Measurements from ENCODE around the gene ALDH2. TPM values are rescaled to one million over a fixed set of nuclear protein-coding genes. Genes with fewer than 3 reads are reported as not detected.
"Not testable (repeated sequence)": the region's sequence is repeated elsewhere in the genome, so short reads cannot be mapped to it uniquely, and the experiment has no call there.

The ALDH2 gene
- 29.0 and 59.5 TPM in 2 replicates for total RNA-seq (ENCODE audit: low replicate concordance)
- long read RNA-seq, full-length matches to known transcripts = 124 of 138 reads
- long read RNA-seq, partial matches to known transcripts = 4 of 138 reads
- long read RNA-seq, other reads (novel, unspliced or antisense) = 10 of 138 reads

DNA sequence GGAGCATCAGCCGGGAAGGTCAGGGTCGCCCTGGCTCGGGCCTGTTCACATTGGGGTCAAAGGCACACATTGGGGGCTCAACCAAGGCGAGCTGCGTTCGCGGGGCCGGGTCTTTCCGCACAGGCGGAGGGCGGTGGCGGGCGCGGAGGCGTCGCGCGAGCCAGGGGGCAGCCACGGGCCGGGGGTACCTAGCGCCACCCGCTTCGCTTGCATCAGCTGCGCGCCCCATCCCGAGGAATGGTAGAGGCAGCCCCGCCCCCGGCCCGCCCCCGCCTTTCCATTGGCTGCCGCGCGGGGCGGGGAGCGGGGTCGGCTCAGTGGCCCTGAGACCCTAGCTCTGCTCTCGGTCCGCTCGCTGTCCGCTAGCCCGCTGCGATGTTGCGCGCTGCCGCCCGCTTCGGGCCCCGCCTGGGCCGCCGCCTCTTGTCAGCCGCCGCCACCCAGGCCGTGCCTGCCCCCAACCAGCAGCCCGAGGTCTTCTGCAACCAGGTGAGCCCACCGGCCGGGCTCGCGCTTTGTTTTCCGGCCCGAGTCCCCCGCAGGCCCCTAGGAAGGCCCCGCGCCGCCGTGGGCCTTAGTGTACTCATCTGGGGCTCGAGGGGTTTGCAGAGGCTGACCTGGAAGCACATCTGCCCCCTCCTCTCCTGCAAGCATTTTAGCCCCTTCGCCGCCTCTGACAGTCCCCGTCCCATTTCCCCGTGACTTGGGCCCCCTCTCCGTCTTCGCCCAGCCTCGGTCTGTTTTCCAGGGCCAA is at the start of gene ALDH2:
Gene ALDH2, plus strand, starts transcription at position 326 of the 754 bp plus-strand sequence. Its CDS starts 50 bp downstream, at position 376.
- TF ChIP-seq, protein P1, sequence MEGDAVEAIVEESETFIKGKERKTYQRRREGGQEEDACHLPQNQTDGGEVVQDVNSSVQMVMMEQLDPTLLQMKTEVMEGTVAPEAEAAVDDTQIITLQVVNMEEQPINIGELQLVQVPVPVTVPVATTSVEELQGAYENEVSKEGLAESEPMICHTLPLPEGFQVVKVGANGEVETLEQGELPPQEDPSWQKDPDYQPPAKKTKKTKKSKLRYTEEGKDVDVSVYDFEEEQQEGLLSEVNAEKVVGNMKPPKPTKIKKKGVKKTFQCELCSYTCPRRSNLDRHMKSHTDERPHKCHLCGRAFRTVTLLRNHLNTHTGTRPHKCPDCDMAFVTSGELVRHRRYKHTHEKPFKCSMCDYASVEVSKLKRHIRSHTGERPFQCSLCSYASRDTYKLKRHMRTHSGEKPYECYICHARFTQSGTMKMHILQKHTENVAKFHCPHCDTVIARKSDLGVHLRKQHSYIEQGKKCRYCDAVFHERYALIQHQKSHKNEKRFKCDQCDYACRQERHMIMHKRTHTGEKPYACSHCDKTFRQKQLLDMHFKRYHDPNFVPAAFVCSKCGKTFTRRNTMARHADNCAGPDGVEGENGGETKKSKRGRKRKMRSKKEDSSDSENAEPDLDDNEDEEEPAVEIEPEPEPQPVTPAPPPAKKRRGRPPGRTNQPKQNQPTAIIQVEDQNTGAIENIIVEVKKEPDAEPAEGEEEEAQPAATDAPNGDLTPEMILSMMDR (conservative IDR thresholded peaks at IDR 0.05) = no peak
- Mint-ChIP-seq H3K4me3 (peak within 1 kb of the TSS; percentile 98), H3K4me1 (ENCODE audit: unreplicated experiment) (peaks cover 15% of the 10 kb centered on the region), H3K27ac (peak within 1 kb of the TSS; percentile 84), H3K9me3 (no peaks in the 10 kb centered on the region), H3K27me3 (peaks cover 10% of the 10 kb centered on the region), H3K36me3 (no peaks in the 10 kb centered on the region)
- peak; percentile 77 for DNase-seq (ENCODE audit: extremely low spot score, unreplicated experiment)

DNA sequence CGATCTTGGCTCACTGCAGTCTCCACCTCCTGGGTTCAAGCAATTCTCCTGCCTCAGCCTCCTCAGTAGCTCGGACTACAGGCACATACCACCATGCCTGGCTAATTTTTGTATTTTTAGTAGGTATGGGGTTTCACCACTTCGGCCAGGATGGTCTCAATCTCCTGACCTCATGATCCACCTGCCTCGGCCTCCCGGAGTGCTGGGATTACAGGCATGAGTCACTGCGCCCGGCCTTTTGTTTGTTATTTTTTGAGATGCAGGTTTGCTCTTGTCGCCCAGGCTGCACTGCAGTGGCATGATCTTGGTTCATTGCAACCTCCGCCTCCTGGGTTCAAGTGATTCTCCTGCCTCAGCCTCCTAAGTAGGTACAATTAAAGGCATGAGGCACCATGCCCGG is 47.4 kb upstream of the ALDH2 start:
- H3K9me3 Mint-ChIP-seq; H3K4me3 Mint-ChIP-seq; H3K27me3 Mint-ChIP-seq; DNase-seq (ENCODE audit: extremely low spot score, unreplicated experiment); H3K27ac Mint-ChIP-seq; H3K4me1 Mint-ChIP-seq (ENCODE audit: unreplicated experiment): not testable (repeated sequence)
- peaks cover 23% of the 10 kb centered on the region for H3K36me3 Mint-ChIP-seq

DNA sequence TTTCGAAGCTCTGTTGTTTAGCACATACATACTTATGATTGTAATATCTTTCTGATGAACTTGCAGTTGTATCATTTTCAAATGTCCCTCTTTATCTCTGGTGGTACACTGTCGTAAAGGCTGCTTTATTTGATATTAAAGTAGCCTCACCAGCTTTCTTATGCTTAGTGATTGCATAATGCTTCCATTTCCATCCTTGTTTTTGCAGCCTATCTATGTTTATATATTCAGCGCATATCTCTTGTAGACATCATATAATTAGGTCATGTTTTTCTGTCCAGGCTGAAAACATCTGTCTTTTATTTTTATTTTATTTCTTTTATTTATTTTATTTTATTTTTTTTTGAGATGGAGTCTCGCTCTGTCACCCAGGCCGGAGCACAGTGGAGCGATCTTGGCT is 46.3 kb upstream of the ALDH2 start:
- no peak for DNase-seq (ENCODE audit: extremely low spot score, unreplicated experiment)
- H3K27me3 Mint-ChIP-seq = no peaks in the 10 kb centered on the region
- H3K4me3 Mint-ChIP-seq = no peak overlapping the region
- H3K36me3 Mint-ChIP-seq = peaks cover 26% of the 10 kb centered on the region
- H3K9me3 Mint-ChIP-seq = no peaks in the 10 kb centered on the region
- TF ChIP-seq, protein P1 (conservative IDR thresholded peaks at IDR 0.05) = no peak
- no peak overlapping the region for H3K27ac Mint-ChIP-seq
- no peaks in the 10 kb centered on the region for H3K4me1 Mint-ChIP-seq (ENCODE audit: unreplicated experiment)

DNA sequence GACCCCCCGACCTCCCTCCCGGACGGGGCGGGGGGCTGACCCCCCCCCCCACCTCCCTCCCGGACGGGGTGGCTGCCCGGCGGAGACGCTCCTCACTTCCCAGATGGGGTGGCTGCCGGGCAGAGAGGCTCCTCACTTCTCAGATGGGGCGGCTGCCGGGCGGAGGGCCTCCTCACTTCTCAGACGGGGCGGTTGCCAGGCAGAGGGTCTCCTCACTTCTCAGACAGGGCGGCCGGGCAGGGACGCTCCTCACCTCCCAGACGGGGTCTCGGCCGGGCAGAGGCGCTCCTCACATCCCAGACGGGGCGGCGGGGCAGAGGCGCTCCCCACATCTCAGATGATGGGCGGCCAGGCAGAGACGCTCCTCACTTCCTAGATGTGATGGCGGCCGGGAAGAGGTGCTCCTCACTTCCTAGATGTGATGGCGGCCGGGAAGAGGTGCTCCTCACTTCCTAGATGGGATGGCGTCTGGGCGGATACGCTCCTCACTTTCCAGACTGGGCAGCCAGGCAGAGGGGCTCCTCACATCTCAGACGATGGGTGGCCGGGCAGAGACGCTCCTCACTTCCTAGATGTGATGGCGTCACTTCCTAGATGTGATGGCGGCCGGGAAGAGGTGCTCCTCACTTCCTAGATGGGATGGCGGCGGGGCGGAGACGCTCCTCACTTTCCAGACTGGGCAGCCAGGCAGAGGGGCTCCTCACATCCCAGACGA is 42.9 kb upstream of the ALDH2 start:
- H3K4me1 Mint-ChIP-seq (ENCODE audit: unreplicated experiment); DNase-seq (ENCODE audit: extremely low spot score, unreplicated experiment); H3K27me3 Mint-ChIP-seq; H3K9me3 Mint-ChIP-seq; H3K27ac Mint-ChIP-seq; H3K4me3 Mint-ChIP-seq: not testable (repeated sequence)
- peaks cover 22% of the 10 kb centered on the region for H3K36me3 Mint-ChIP-seq

DNA sequence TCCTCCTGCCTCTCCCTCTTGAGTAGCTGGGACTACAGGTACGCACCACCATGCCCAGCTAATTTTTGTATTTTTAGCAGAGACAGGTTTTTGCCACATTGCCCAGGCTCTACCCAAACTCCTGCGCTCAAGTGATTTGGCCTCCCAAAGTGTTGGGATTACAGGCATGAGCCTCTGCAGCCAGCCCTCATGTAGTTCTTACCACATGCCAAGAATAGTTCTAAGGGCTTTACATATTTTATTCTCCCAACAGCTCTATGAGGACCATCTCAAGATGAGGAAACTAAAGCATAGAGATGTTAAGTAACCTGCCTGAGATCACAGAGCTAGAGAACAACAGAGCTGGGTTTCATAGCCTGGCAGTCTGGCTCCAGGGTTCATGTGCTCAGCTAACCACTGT is 37.9 kb upstream of the ALDH2 start:
- H3K36me3 Mint-ChIP-seq = peaks cover 25% of the 10 kb centered on the region
- DNase-seq (ENCODE audit: extremely low spot score, unreplicated experiment) = no peak
- no peak overlapping the region for H3K27ac Mint-ChIP-seq
- H3K27me3 Mint-ChIP-seq = no peaks in the 10 kb centered on the region
- no peaks in the 10 kb centered on the region for H3K4me1 Mint-ChIP-seq (ENCODE audit: unreplicated experiment)
- TF ChIP-seq, protein P1 (conservative IDR thresholded peaks at IDR 0.05) = no peak
- H3K4me3 Mint-ChIP-seq = no peak overlapping the region
- no peaks in the 10 kb centered on the region for H3K9me3 Mint-ChIP-seq

DNA sequence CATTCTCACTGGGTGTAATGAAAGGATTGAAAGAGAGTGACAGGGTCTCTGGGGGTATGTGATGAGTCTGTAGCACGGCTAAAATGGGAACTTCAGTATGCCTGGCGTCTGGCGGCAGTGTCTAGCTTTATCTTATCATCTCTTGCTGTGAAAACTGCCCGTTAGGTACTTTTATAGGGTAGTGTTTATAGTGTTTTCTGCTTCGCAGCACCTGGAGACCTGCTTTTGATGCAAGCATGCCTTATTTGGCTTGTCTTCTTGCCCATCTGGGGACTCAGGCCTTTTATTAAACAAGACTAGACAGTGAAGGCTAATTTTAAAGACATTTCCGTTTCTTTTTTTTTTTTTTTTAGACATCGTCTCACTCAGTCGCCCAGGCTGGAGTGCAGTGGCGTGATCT is 36.3 kb upstream of the ALDH2 start:
- Mint-ChIP-seq H3K4me3 (no peak overlapping the region), H3K4me1 (ENCODE audit: unreplicated experiment) (no peaks in the 10 kb centered on the region), H3K36me3 (peaks cover 18% of the 10 kb centered on the region), H3K9me3 (no peaks in the 10 kb centered on the region), H3K27ac (no peak overlapping the region), H3K27me3 (no peaks in the 10 kb centered on the region)
- DNase-seq (ENCODE audit: extremely low spot score, unreplicated experiment) = no peak
- TF ChIP-seq, protein P1 (conservative IDR thresholded peaks at IDR 0.05) = no peak

All from type B pancreatic cell (in vitro differentiated cells).